Left ventricle myocardium inferior (tissue), 1 donor: ENCODE results near the gene DPP9. TPM values are rescaled to one million over a fixed set of nuclear protein-coding genes. Genes with fewer than 3 reads are reported as not detected.

ENCODE experiments used
- DNase-seq: peaks from one replicate; pipeline ENCODE4 v3.0.0-alpha.2; 2020
- H3K27ac ChIP-seq: fragments of 200-600 bp; replicated peaks from 2 replicates; pipeline ENCODE4 v1.8.0; 2021
- H3K27me3 ChIP-seq: fragments of 200-600 bp; 2 replicates; pipeline ENCODE4 v1.8.0; 2021; ENCODE audit warnings: low read depth
- H3K36me3 ChIP-seq: fragments of 200-600 bp; 2 replicates; pipeline ENCODE4 v1.8.0; 2021
- H3K4me1 ChIP-seq: fragments of 200-600 bp; 2 replicates; pipeline ENCODE4 v1.8.0; 2021
- H3K4me3 ChIP-seq: fragments of 200-600 bp; 2 replicates; pipeline ENCODE4 v1.8.0; 2021; ENCODE audit warnings: mild to moderate bottlenecking, moderate library complexity
- H3K9me3 ChIP-seq: fragments of 200-600 bp; replicated peaks from 2 replicates; pipeline ENCODE4 v1.8.0; 2021
- CTCF ChIP-seq: fragments of 200-600 bp; IDR thresholded peaks from 2 replicates; pipeline ENCODE4 v1.8.0; 2021; ENCODE audit warnings: antibody characterized with exemption, mild to moderate bottlenecking, borderline replicate concordance
- intact Hi-C: fragments of 100-400 bp; cut with micrococcal nuclease; formaldehyde crosslinking; loops from one replicate; pipeline ENCODE4 v1.11.0; 2022
- total RNA-seq: library from RNA; stranded (reverse); fragmentation: NEBNext Ultra II Directional; extraction: Animal tissue kit (Norgen Biotek cat#: 25700); gene quantifications from one replicate; pipeline ENCODE4 v1.2.1, GENCODE V29; 2021
- donor health status: DM: no; HTN: yes; CAD: no; lungs with severe emphysema.

Gene DPP9
- total RNA-seq, 1 donor from 2014 or later = 52.5 TPM

- H3K27ac ChIP-seq = no peak overlapping the region
- H3K4me1 ChIP-seq = peaks cover 10% of the 10 kb centered on the region
- H3K27me3 ChIP-seq = no peaks in the 10 kb centered on the region
- H3K4me3 ChIP-seq = no peak overlapping the region
- DNase-seq = no peak
- intact Hi-C loops = no loop called here
- TF ChIP-seq CTCF = peak; percentile 57
- peaks cover 80% of the 10 kb centered on the region for H3K36me3 ChIP-seq
- H3K9me3 ChIP-seq = peaks cover 12% of the 10 kb centered on the region
Measured at GRCh38 chr19:4660181-4660791, 63.4 kb downstream of the DPP9 start.

- intact Hi-C loops = no loop called here
- DNase-seq = no peak
- peaks cover 79% of the 10 kb centered on the region for H3K36me3 ChIP-seq
- no peak for TF ChIP-seq CTCF
- H3K4me3 ChIP-seq = no peak overlapping the region
- H3K27ac ChIP-seq = no peak overlapping the region
- peaks cover 12% of the 10 kb centered on the region for H3K9me3 ChIP-seq
- H3K27me3 ChIP-seq = no peaks in the 10 kb centered on the region
- H3K4me1 ChIP-seq = peaks cover 22% of the 10 kb centered on the region
Measured at GRCh38 chr19:4657835-4658234, 65.8 kb downstream of the DPP9 start.

GRCh38 chr19:4657262-4657661 lies 66.4 kb downstream of the DPP9 start:
- no peak for DNase-seq
- Histone ChIP-seq H3K4me3 (no peak overlapping the region), H3K27ac (no peak overlapping the region), H3K27me3 (no peaks in the 10 kb centered on the region), H3K4me1 (peaks cover 22% of the 10 kb centered on the region), H3K36me3 (peaks cover 80% of the 10 kb centered on the region), H3K9me3 (peaks cover 12% of the 10 kb centered on the region)
- intact Hi-C loops = no loop called here
- TF ChIP-seq CTCF = no peak

GRCh38 chr19:4656102-4656501 lies 67.5 kb downstream of the DPP9 start:
- DNase-seq = no peak
- Histone ChIP-seq H3K4me1 (peaks cover 22% of the 10 kb centered on the region), H3K27ac (no peak overlapping the region), H3K36me3 (peaks cover 82% of the 10 kb centered on the region), H3K9me3 (peaks cover 12% of the 10 kb centered on the region), H3K27me3 (no peaks in the 10 kb centered on the region), H3K4me3 (no peak overlapping the region)
- intact Hi-C loops = no loop called here
- no peak for TF ChIP-seq CTCF

GRCh38 chr19:4654437-4655361 lies 68.9 kb downstream of the DPP9 start:
- Histone ChIP-seq H3K27ac (peak overlapping the region; percentile 75), H3K9me3 (peaks cover 12% of the 10 kb centered on the region), H3K27me3 (no peaks in the 10 kb centered on the region), H3K4me3 (no peak overlapping the region), H3K4me1 (peaks cover 26% of the 10 kb centered on the region), H3K36me3 (peaks cover 70% of the 10 kb centered on the region)
- no peak for TF ChIP-seq CTCF
- DNase-seq = no peak
- intact Hi-C loops = no loop called here
